HepG2 (cell line): ENCODE measurements around the gene RAD51D. TPM values are rescaled to one million over a fixed set of nuclear protein-coding genes. Genes with fewer than 3 reads are reported as not detected.
"Not testable (repeated sequence)": the region's sequence is repeated elsewhere in the genome, so short reads cannot be mapped to it uniquely, and the experiment has no call there.

Experiments used
- ATAC-seq: fragments of 200-7000 bp; cut with Tn5 transposase; 3 replicates; pipeline ENCODE4 v1.9.1; 2020; ENCODE audit warnings: mild to moderate bottlenecking, moderate library complexity
- BruUV-seq: library from RNA; stranded (reverse); fragments of 400-500 nt; replicated peaks from 2 replicates; lab custom pipeline; 2021; lab: Mats Ljungman, UMichigan
- CTCF ChIA-PET: fragments of 300-600 bp; formaldehyde crosslinking; extraction: SDS; loops from one replicate; lab custom pipeline; 2021; ENCODE audit warnings: low total read pairs, inconsistent platforms, low intra/inter-chr PET ratio; lab: Yijun Ruan, JAX
- POLR2A ChIA-PET: fragments of 350-600 bp; sonication (Branson Sonifier 250); formaldehyde crosslinking; loops from one replicate; lab custom pipeline; 2020; ENCODE audit warnings: antibody characterized with exemption, inconsistent platforms; lab: Yijun Ruan, JAX
- DNase-seq: peaks from one replicate; pipeline ENCODE4 v3.0.0-alpha.2; 2015; ENCODE audit warnings: low spot score
- FAIRE-seq: peaks from 3 replicates; lab custom pipeline; 2011; peaks lifted over from hg19 to GRCh38; lab: Jason Lieb, UNC
- H2AFZ ChIP-seq: one replicate; pipeline ENCODE4 v1.6.1; 2011; ENCODE audit warnings: low read length, inconsistent platforms
- H3K27ac ChIP-seq: fragments of 300-600 bp; 3 replicates; pipeline ENCODE4 v1.8.0; 2011; ENCODE audit warnings: mixed run types, mild to moderate bottlenecking, mixed read lengths, low read length, inconsistent platforms; ENCODE audit not compliant: insufficient read depth; ENCODE audit errors: extremely low read length
- H3K27me3 ChIP-seq, 2 experiments: fragments of 200-600 bp in 1 of 2; 2 replicates in 1 of 2; 3 replicates in 1 of 2; pipeline versions ENCODE4 v1.6.0 to v1.8.0; 2011; ENCODE audit warnings: low read length in 2 of 2, mild to moderate bottlenecking in 2 of 2, moderate library complexity in 2 of 2, inconsistent platforms in 1 of 2; ENCODE audit not compliant: insufficient read depth in 2 of 2, control insufficient read depth in 1 of 2
- H3K36me3 ChIP-seq, 2 experiments: fragments of 200-600 bp in 1 of 2; replicated peaks in 1 of 2; 2 replicates in 1 of 2; 3 replicates in 1 of 2; pipeline versions ENCODE4 v1.5.1 to v1.8.0; 2011; ENCODE audit warnings: low read length in 2 of 2, inconsistent platforms in 1 of 2; ENCODE audit not compliant: insufficient read depth in 2 of 2, control insufficient read depth in 1 of 2
- H3K4me1 ChIP-seq: 2 replicates; pipeline ENCODE4 v1.5.1; 2012; ENCODE audit warnings: low read length, inconsistent platforms; ENCODE audit not compliant: insufficient read depth
- H3K4me2 ChIP-seq: 2 replicates; pipeline ENCODE4 v1.6.0; 2011; ENCODE audit warnings: low read depth, low read length, inconsistent platforms
- H3K4me3 ChIP-seq, 3 experiments: fragments of 200-600 bp in 1 of 3; sonication (generic), shearing (Covaris generic) in 1 of 3; replicated peaks in 1 of 3; 2 replicates each; pipeline ENCODE4 v1.5.1; 2011 to 2016; ENCODE audit warnings: low read length in 3 of 3, inconsistent platforms in 2 of 3, low read depth in 2 of 3, mild to moderate bottlenecking in 2 of 3, control low read depth in 1 of 3, mixed read lengths in 1 of 3; ENCODE audit not compliant: insufficient read depth in 1 of 3
- H3K79me2 ChIP-seq: one replicate; pipeline ENCODE4 v1.6.1; 2011; ENCODE audit warnings: low read length, inconsistent platforms; ENCODE audit not compliant: insufficient read depth
- H3K9ac ChIP-seq: 2 replicates; pipeline ENCODE4 v1.6.0; 2011; ENCODE audit warnings: mild to moderate bottlenecking, low read depth, low read length, inconsistent platforms; ENCODE audit not compliant: insufficient read depth
- H3K9me3 ChIP-seq: 2 replicates; pipeline ENCODE4 v1.5.1; 2012; ENCODE audit warnings: mild to moderate bottlenecking, low read length
- H4K20me1 ChIP-seq: 2 replicates; pipeline ENCODE4 v1.6.0; 2011; ENCODE audit warnings: inconsistent platforms, mild to moderate bottlenecking, low read length, moderate library complexity; ENCODE audit not compliant: insufficient read depth
- CEBPB ChIP-seq: IDR thresholded peaks from 2 replicates; pipeline ENCODE4 v1.6.1; 2011; ENCODE audit warnings: low read depth, low read length, improper control_type of control experiment, borderline replicate concordance
- DDIT3 ChIP-seq: sonication (generic); formaldehyde crosslinking; IDR thresholded peaks from 2 replicates; pipeline ENCODE4 v1.4.0; 2020; ENCODE audit warnings: mild to moderate bottlenecking, missing genetic modification reagents
- FOXO1 ChIP-seq: sonication (generic); formaldehyde crosslinking; IDR thresholded peaks from 2 replicates; pipeline ENCODE4 v1.4.0; 2020; ENCODE audit warnings: missing genetic modification reagents
- SRSF1 ChIP-seq: fragments of 200-400 bp; formaldehyde crosslinking; optimal IDR thresholded peaks from 2 replicates; pipeline ENCODE3; 2017; ENCODE audit warnings: mild to moderate bottlenecking, low read depth, low read length, moderate library complexity
- ZNF331 ChIP-seq: sonication (generic); formaldehyde crosslinking; IDR thresholded peaks from 2 replicates; pipeline ENCODE4 v1.4.0; 2020; ENCODE audit warnings: missing genetic modification reagents
- ZNF646 ChIP-seq: sonication (generic); formaldehyde crosslinking; IDR thresholded peaks from 2 replicates; pipeline ENCODE4 v1.9.0; 2021; ENCODE audit warnings: mild to moderate bottlenecking, missing genetic modification reagents
- ZNF737 ChIP-seq: sonication (generic); formaldehyde crosslinking; IDR thresholded peaks from 2 replicates; pipeline ENCODE4 v1.5.0; 2020; ENCODE audit warnings: missing genetic modification reagents, mild to moderate bottlenecking, borderline replicate concordance
- WGBS: methylation state at CpG from one replicate; pipeline ENCODE4 v1.1.6; 2017; ENCODE audit warnings: low lambda C conversion rate; 5-methylcytosine and 5-hydroxymethylcytosine counted together
- in situ Hi-C: cut with HindIII; loops from 2 replicates; pipeline ENCODE4 v1.10.0; 2017; ENCODE audit warnings: low pct_unique_long_range_greater_than_20kb; ENCODE audit not compliant: extremely low pct_ligation_motif_present
- intact Hi-C: fragments of 100-400 bp; cut with micrococcal nuclease; formaldehyde crosslinking; loops from one replicate; pipeline ENCODE4 v1.10.0; 2022; ENCODE audit not compliant: unreplicated experiment
- polyA plus RNA-seq, 8 experiments: library from polyadenylated mRNA; depleted of rRNA in 3 of 8; stranded (reverse) in 7 of 8; unstranded in 1 of 8; fragments of >200 nt; fragmentation: Illumina TruSeq in 4 of 8; extraction: Trizol in 4 of 8; gene quantifications; 2 replicates each; pipeline versions ENCODE4 v1.2.1 to v1.2.3, GENCODE V29; 2011 to 2016; ENCODE audit warnings: low read depth in 4 of 8, missing spikeins in 1 of 8, mixed read lengths in 1 of 8; ENCODE audit not compliant: insufficient read depth in 1 of 8
- total RNA-seq, 5 experiments: library from RNA; depleted of rRNA; stranded (reverse); fragments of >200 nt; fragmentation: Illumina TruSeq; extraction: Trizol; gene quantifications; 2 replicates each; pipeline ENCODE4 v1.2.3, GENCODE V29; 2016; ENCODE audit warnings: low read depth in 1 of 5

Gene RAD51D
- total and polyA plus RNA-seq, 2 of the 13 experiments (the other 11 are each of a cell fraction or from before 2014, with no cell fraction given): 6.7 to 13.1 TPM

GRCh38 chr17:35110791-35111190, 8.9 kb downstream of the RAD51D start:
- H2AFZ ChIP-seq, H3K27me3 ChIP-seq, H3K9me3 ChIP-seq, CTCF ChIA-PET, DNase-seq, H3K36me3 ChIP-seq, ATAC-seq, H4K20me1 ChIP-seq, H3K79me2 ChIP-seq, H3K4me2 ChIP-seq, H3K4me3 ChIP-seq, intact Hi-C loops, H3K9ac ChIP-seq, FAIRE-seq, H3K27ac ChIP-seq, BruUV-seq, H3K4me1 ChIP-seq: not testable (repeated sequence)
- 98% methylated on average over 16 of the region's 17 CpGs for WGBS
- POLR2A ChIA-PET: interaction anchor here (1.5 kb wide), 1 partner anchor 9 kb away, joined by 3 read pairs; the partner anchor contains the start of gene RAD51D
- in situ Hi-C loops: loop anchor here (25.0 kb wide), 1 partner anchor 523 kb away; the partner anchor contains the start of gene TMEM132E

GRCh38 chr17:35104844-35105450, 14.7 kb downstream of the RAD51D start:
- Histone ChIP-seq H3K79me2 (no peaks in the 10 kb centered on the region), H2AFZ (no peak overlapping the region), H3K9me3 (no peaks in the 10 kb centered on the region), H3K9ac (no peak overlapping the region), H3K4me2 (no peak overlapping the region), H3K27me3 (no peaks in the 10 kb centered on the region), H3K4me3 (no peak overlapping the region), H3K4me1 (no peaks in the 10 kb centered on the region), H3K36me3 (peaks cover 4 to 34% of the 10 kb centered on the region in 2 experiments; a peak in 4 of 5 replicates), H4K20me1 (no peaks in the 10 kb centered on the region), H3K27ac (no peak overlapping the region)
- ATAC-seq (no peak), FAIRE-seq (no peak), DNase-seq (no peak)
- no peak for TF ChIP-seq FOXO1 (CRISPR knock-in tag)
- no peak for TF ChIP-seq SRSF1
- no peak for TF ChIP-seq ZNF737 (CRISPR knock-in tag)
- no peak for TF ChIP-seq DDIT3 (CRISPR knock-in tag)
- TF ChIP-seq ZNF331 (CRISPR knock-in tag): no peak
- TF ChIP-seq ZNF646 (CRISPR knock-in tag): no peak
- TF ChIP-seq CEBPB: 0 out of 2 replicates have a peak, but pooled peaks have one; percentile 12
- ChIA-PET POLR2A (no interaction called here), CTCF (no interaction called here)
- 93% methylated on average over 5 of the region's 5 CpGs for WGBS
- BruUV-seq: no TSS peak
- intact Hi-C loops (no loop called here), in situ Hi-C loops (loop anchor here (25.0 kb wide), 1 partner anchor 518 kb away; the partner anchor contains the start of gene TMEM132E)
